GM18505 (cell line): ENCODE measurements around the gene SLC28A1.
"Not testable (repeated sequence)": the region's sequence is repeated elsewhere in the genome, so short reads cannot be mapped to it uniquely, and the experiment has no call there.

ENCODE experiments used
- ATAC-seq: cut with Tn5 transposase; IDR thresholded peaks from one replicate; pipeline ENCODE4 v1.9.1; 2021; ENCODE audit not compliant: unreplicated experiment
- POLR2A ChIP-seq: IDR thresholded peaks from 4 replicates; pipeline ENCODE4 v1.6.1; 2011; ENCODE audit warnings: borderline replicate concordance; ENCODE audit not compliant: insufficient read depth, insufficient read length; ENCODE audit errors: extremely low read depth

SLC28A1 gene

GRCh38 chr15:84980196-84981053 is 96.0 kb downstream of the SLC28A1 start:
- peak; percentile 47 for ATAC-seq
- TF ChIP-seq POLR2A = peak; percentile 68

GRCh38 chr15:84981054-84981710 is 96.7 kb downstream of the SLC28A1 start:
- ATAC-seq = peak; percentile 62
- peak; percentile 24 for TF ChIP-seq POLR2A

- ATAC-seq = peak; percentile 11
- no peak for TF ChIP-seq POLR2A
Observed at GRCh38 chr15:84981711-84982300, 97.3 kb downstream of the SLC28A1 start, which contains the start of gene PDE8A. Gene PDE8A, plus strand, starts transcription at chr15:84981856. Its CDS starts 307 bp downstream, at chr15:84982163.

GRCh38 chr15:84982301-84982920 is 97.9 kb downstream of the SLC28A1 start:
- peak; percentile 50 for TF ChIP-seq POLR2A
- ATAC-seq = peak; percentile 0

GRCh38 chr15:84983294-84983693 is 98.8 kb downstream of the SLC28A1 start:
- TF ChIP-seq POLR2A = no peak

GRCh38 chr15:84983711-84984110 is 99.2 kb downstream of the SLC28A1 start:
- no peak for TF ChIP-seq POLR2A
- ATAC-seq = no peak

More at GRCh38 chr15:84983294-84983693, 98.8 kb downstream of the SLC28A1 start:
- no peak for ATAC-seq

- no peak for ATAC-seq
- TF ChIP-seq POLR2A = no peak
Observed at GRCh38 chr15:84985158-84985557, 100.7 kb downstream of the SLC28A1 start.

- ATAC-seq = not testable (repeated sequence)
Observed at GRCh38 chr15:84987351-84987750, 102.9 kb downstream of the SLC28A1 start.

GRCh38 chr15:84987949-84988624 is 103.6 kb downstream of the SLC28A1 start:
- ATAC-seq = no peak
- no peak for TF ChIP-seq POLR2A

GRCh38 chr15:84988909-84989644 is 104.6 kb downstream of the SLC28A1 start:
- no peak for ATAC-seq
- no peak for TF ChIP-seq POLR2A

- ATAC-seq = no peak
- no peak for TF ChIP-seq POLR2A
Observed at GRCh38 chr15:84990507-84990906, 106.0 kb downstream of the SLC28A1 start.
